ENCODE results near the gene NUCB2. TPM values are rescaled to one million over a fixed set of nuclear protein-coding genes. Genes with fewer than 3 reads are reported as not detected.

Gene NUCB2
- total RNA-seq, 4 donors from 2014 or later, result 41.1 to 79.5 (median 47.5) TPM

GRCh38 chr11:17369684-17370243, 93.2 kb downstream of the NUCB2 start:
- peaks cover 4 to 89% of the 10 kb centered on the region in 2 donors for H3K36me3 ChIP-seq
- H3K9me3 ChIP-seq, result peaks cover 0 to 54% (median 6%) of the 10 kb centered on the region in 3 donors
- WGBS, 2 donors (ENCODE audit: low coverage in 1 of 2), result 77 to 100% methylated on average over 2 of the region's 2 CpGs
- ATAC-seq, result no peak
- no peak overlapping the region for H3K27ac ChIP-seq
- no peaks in the 10 kb centered on the region for H3K4me1 ChIP-seq
- no peaks in the 10 kb centered on the region for H3K27me3 ChIP-seq
- TF ChIP-seq CTCF (IDR thresholded peaks at IDR 0.05) (no peak), POLR2AphosphoS5 (IDR thresholded peaks at IDR 0.05) (no peak), POLR2A (IDR thresholded peaks at IDR 0.05) (no peak), EP300 (IDR thresholded peaks at IDR 0.05) (no peak)
- H3K4me3 ChIP-seq, result no peak overlapping the region

DNA sequence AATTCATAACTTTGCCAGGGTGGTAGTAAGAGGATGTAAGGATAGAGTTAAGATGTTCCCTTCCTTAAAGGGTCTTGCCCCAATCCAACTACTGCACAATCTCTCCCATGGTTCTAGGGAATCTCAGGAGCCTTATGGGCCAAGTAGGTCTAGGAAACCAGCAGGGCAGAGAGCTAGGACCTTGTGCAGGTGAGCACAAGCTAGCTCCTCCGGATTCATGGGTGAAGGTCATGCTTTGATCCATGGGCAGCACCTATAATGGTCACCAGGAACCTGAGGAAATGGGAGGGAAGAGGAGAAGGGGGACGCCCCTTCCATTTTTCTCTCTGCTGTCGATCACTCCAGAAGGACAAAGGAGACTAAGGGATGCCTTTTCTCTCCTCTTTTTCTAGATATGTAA, 95.1 kb downstream of the NUCB2 start:
- Histone ChIP-seq H3K9me3 (peaks cover 0 to 54% (median 6%) of the 10 kb centered on the region in 3 donors), H3K4me1 (no peaks in the 10 kb centered on the region), H3K27ac (no peak overlapping the region), H3K36me3 (peaks cover 4 to 100% of the 10 kb centered on the region in 2 donors), H3K4me3 (no peak overlapping the region), H3K27me3 (no peaks in the 10 kb centered on the region)
- WGBS, 2 donors (ENCODE audit: low coverage in 1 of 2), result 55 to 67% methylated on average over 2 to 3 of the region's 3 CpGs
- TF ChIP-seq POLR2A (IDR thresholded peaks at IDR 0.05) (no peak), POLR2AphosphoS5 (IDR thresholded peaks at IDR 0.05) (no peak), EP300 (IDR thresholded peaks at IDR 0.05) (no peak), CTCF (IDR thresholded peaks at IDR 0.05) (no peak)
- ATAC-seq, result no peak

DNA sequence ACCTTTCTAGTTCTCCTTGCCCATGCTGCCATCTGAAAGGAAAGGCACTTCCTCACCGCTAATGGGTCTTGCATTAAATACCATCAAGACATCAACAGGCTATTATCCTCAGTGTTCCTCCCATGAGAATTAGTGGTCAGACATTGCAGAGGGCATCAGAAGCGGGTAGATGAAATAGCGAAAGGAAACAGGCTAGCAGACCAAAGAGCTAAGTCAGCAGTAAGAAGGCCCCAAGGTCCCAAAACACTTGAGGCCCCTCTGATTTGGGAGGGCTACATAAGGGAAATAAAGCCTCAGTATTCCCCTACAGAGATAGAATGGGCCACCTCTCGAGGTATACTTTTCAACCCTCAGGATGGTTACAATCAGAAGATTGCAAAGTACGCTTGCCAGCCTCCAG, 99.0 kb downstream of the NUCB2 start:
- Histone ChIP-seq H3K4me1 (no peaks in the 10 kb centered on the region), H3K27ac (no peak overlapping the region), H3K36me3 (peaks cover 2 to 94% of the 10 kb centered on the region in 2 donors), H3K27me3 (no peaks in the 10 kb centered on the region), H3K9me3 (peaks cover 0 to 35% (median 6%) of the 10 kb centered on the region in 3 donors), H3K4me3 (no peak overlapping the region)
- no peak for TF ChIP-seq EP300 (IDR thresholded peaks at IDR 0.05)
- no peak for TF ChIP-seq POLR2AphosphoS5 (IDR thresholded peaks at IDR 0.05)
- TF ChIP-seq POLR2A (IDR thresholded peaks at IDR 0.05), result no peak
- TF ChIP-seq CTCF (IDR thresholded peaks at IDR 0.05), result no peak
- WGBS, 2 donors (ENCODE audit: low coverage in 1 of 2), result 63 to 88% methylated on average over 3 to 5 of the region's 5 CpGs
- no peak for ATAC-seq

GRCh38 chr11:17376493-17376892, 100.0 kb downstream of the NUCB2 start:
- no peak for TF ChIP-seq POLR2AphosphoS5 (IDR thresholded peaks at IDR 0.05)
- TF ChIP-seq EP300 (IDR thresholded peaks at IDR 0.05), result no peak
- no peak for TF ChIP-seq POLR2A (IDR thresholded peaks at IDR 0.05)
- TF ChIP-seq CTCF (IDR thresholded peaks at IDR 0.05), result no peak
- H3K27ac ChIP-seq, result no peak overlapping the region
- peaks cover 0 to 25% (median 4%) of the 10 kb centered on the region in 3 donors for H3K9me3 ChIP-seq
- 80 to 86% methylated on average over 1 to 3 of the region's 3 CpGs for WGBS, 2 donors (ENCODE audit: low coverage in 1 of 2)
- no peaks in the 10 kb centered on the region for H3K4me1 ChIP-seq
- peaks cover 0 to 84% of the 10 kb centered on the region in 2 donors for H3K36me3 ChIP-seq
- no peak for ATAC-seq
- H3K27me3 ChIP-seq, result no peaks in the 10 kb centered on the region
- H3K4me3 ChIP-seq, result no peak overlapping the region

- Histone ChIP-seq H3K27ac (no peak overlapping the region), H3K36me3 (peaks cover 0 to 63% of the 10 kb centered on the region in 2 donors), H3K4me1 (peaks cover 0 to under 1% (median 0%) of the 10 kb centered on the region in 3 donors), H3K4me3 (no peak overlapping the region), H3K27me3 (no peaks in the 10 kb centered on the region), H3K9me3 (peaks cover 0 to 4% (median 0%) of the 10 kb centered on the region in 3 donors)
- 70 to 75% methylated on average over 2 of the region's 2 CpGs for WGBS, 2 donors (ENCODE audit: low coverage in 1 of 2)
- TF ChIP-seq POLR2AphosphoS5 (IDR thresholded peaks at IDR 0.05) (no peak), CTCF (IDR thresholded peaks at IDR 0.05) (no peak), POLR2A (IDR thresholded peaks at IDR 0.05) (no peak), EP300 (IDR thresholded peaks at IDR 0.05) (no peak)
- ATAC-seq, result no peak
These were observed 102.1 kb downstream of the NUCB2 start for GRCh38 chr11:17378655-17379054.
